NCI-H1105 treated with DMSO at 0.1 percent for 48 hours (cell line): ENCODE measurements around the gene PEX14.
"Not testable (repeated sequence)": the region's sequence is repeated elsewhere in the genome, so short reads cannot be mapped to it uniquely, and the experiment has no call there.

Experiments
- DNase-seq: peaks from one replicate; lab custom pipeline; 2025; lab: John Stamatoyannopoulos, UW

The PEX14 gene

GRCh38 chr1:10450156-10450814 is 24.5 kb upstream of the PEX14 start:
- no peak for DNase-seq

GRCh38 chr1:10450836-10451235 is 23.9 kb upstream of the PEX14 start:
- DNase-seq = no peak

- DNase-seq = no peak
Observed at GRCh38 chr1:10451287-10451686, 23.5 kb upstream of the PEX14 start.

GRCh38 chr1:10456048-10456447 is 18.7 kb upstream of the PEX14 start:
- DNase-seq = no peak

GRCh38 chr1:10456661-10457060 is 18.1 kb upstream of the PEX14 start:
- peak; percentile 92 for DNase-seq

GRCh38 chr1:10457462-10457861 is 17.3 kb upstream of the PEX14 start:
- not testable (repeated sequence) for DNase-seq

- DNase-seq = no peak
Observed at GRCh38 chr1:10457875-10458274, 16.9 kb upstream of the PEX14 start.

GRCh38 chr1:10459184-10459583 is 15.6 kb upstream of the PEX14 start:
- DNase-seq = no peak

- DNase-seq = no peak
Observed at GRCh38 chr1:10467078-10467477, 7.7 kb upstream of the PEX14 start.

GRCh38 chr1:10470043-10470442 is 4.7 kb upstream of the PEX14 start:
- DNase-seq = no peak

- no peak for DNase-seq
Observed at GRCh38 chr1:10471411-10472219, 3.1 kb upstream of the PEX14 start.

GRCh38 chr1:10472220-10473144 is 2.3 kb upstream of the PEX14 start, which contains the start of gene DFFA:
Gene DFFA (minus strand): TSS chr1:10472529. CDS start chr1:10472458, 71 bp downstream.
- peak; percentile 95 for DNase-seq

GRCh38 chr1:10473145-10473765 is 1.5 kb upstream of the PEX14 start:
- DNase-seq = no peak

- DNase-seq = not testable (repeated sequence)
Observed at GRCh38 chr1:10474309-10474612, 489 bp upstream of the PEX14 start.

- DNase-seq = peak; percentile 44
Observed at GRCh38 chr1:10475510-10475909, 760 bp downstream of the PEX14 start.

- no peak for DNase-seq
Observed at GRCh38 chr1:10479296-10479695, 4.5 kb downstream of the PEX14 start.

GRCh38 chr1:10480614-10481013 is 5.9 kb downstream of the PEX14 start:
- no peak for DNase-seq

- no peak for DNase-seq
Observed at GRCh38 chr1:10484521-10484920, 9.8 kb downstream of the PEX14 start.

GRCh38 chr1:10489291-10490055 is 14.7 kb downstream of the PEX14 start:
- DNase-seq = peak; percentile 30

- DNase-seq = no peak
Observed at GRCh38 chr1:10490286-10490970, 15.7 kb downstream of the PEX14 start.

- no peak for DNase-seq
Observed at GRCh38 chr1:10494418-10494753, 19.6 kb downstream of the PEX14 start.
